Smooth muscle cell of the brain vasculature (primary cell): ENCODE results near the gene C2orf68.
"Not testable (repeated sequence)": the region's sequence is repeated elsewhere in the genome, so short reads cannot be mapped to it uniquely, and the experiment has no call there.

Source experiments
- DNase-seq: peaks from one replicate; pipeline ENCODE4 v3.0.0-alpha.2; 2012; ENCODE audit warnings: low read depth, low spot score

The C2orf68 gene

DNA sequence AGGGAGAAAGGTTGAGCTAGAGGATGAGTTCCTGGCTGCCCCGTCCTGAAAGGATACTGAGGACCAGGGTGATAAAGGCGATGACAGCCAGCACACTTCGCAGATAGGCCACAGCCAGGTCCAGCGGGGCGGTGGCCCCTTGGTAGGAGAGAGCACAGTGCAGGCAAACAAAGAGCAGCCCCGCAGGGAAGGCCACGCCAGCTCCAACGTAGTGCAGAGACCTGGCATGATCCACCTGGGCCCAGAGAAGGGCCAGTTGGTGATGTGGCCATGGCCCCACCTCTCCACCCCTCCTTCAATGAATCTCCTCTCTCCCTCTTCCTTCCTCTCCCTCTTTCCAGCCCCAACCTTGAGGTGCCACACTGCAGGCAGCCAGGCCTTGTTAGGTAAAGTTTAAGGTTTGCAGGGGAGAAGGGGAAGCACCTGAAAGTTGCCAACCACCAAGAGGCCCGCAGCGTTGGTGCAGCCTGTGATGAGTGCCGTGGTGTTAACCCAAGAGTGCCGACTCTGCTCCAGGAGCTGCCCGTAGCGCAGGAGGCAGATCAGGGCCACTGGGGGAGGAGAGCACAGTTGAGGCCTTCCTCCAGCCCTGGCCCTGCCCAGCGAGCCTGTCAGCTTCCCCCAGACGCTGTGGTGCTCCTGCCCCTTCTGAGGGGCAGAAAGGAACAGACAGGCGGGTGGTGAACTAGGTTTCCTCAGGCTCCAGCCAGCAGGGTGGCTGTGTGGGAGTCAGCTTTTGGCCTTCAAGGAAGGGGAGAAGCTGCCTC is 12.2 kb downstream of the C2orf68 start:
- no peak for DNase-seq

DNA sequence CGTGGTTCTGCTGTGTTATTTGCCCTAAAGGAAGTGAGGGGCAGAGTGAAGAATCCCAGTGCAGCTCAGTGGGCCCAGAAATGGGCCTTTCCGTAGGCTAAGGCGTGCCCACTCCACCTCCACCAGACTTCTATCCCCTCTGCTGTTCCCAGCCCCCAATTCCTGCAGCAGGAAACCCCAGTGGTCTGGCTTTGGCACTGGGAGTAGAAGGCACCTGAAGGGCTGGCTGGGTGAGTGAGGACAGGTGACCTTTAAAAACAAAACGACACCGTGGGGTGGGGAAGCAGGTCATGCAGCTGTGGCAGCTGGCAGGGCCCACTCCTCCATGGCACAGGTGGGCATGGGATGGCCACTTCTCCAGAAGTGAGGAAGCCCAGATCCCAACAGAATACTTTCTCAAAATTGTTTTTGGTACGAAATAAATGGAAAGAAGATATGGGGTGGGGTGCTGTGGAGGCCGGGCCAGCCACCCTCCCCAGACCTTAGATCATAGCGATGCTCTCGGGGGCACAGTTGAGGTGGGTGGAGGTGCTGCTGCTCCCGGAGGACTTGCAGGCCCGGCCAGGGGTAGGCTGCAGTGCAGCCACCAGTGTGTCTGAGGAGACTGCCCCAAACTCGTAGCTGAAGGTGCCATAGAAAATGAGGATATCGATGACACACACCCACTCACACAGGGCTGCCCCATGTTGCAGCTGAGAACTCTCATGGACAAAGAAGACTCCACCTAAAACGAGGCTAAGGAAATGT is 13.1 kb downstream of the C2orf68 start:
- DNase-seq: no peak

DNA sequence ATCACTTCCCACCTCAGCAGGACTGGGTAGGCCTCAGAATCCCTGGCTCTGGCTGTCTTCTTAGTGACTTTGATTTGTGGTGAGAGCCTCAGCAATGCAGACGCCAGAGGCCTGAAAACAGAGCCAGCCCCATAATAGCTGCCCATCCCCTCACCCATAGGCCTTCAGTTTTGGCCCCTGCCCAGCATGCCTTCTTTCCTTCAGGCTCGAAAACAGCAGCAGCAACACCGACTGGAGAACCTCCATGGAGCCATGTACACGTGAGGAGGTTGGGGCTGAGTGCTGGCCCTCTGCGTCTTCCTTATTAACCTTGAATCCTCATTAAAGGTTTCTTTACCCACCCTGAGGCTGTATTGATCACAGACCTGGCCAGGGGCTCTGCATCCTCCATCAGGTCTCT is 14.6 kb downstream of the C2orf68 start:
- no peak for DNase-seq

DNA sequence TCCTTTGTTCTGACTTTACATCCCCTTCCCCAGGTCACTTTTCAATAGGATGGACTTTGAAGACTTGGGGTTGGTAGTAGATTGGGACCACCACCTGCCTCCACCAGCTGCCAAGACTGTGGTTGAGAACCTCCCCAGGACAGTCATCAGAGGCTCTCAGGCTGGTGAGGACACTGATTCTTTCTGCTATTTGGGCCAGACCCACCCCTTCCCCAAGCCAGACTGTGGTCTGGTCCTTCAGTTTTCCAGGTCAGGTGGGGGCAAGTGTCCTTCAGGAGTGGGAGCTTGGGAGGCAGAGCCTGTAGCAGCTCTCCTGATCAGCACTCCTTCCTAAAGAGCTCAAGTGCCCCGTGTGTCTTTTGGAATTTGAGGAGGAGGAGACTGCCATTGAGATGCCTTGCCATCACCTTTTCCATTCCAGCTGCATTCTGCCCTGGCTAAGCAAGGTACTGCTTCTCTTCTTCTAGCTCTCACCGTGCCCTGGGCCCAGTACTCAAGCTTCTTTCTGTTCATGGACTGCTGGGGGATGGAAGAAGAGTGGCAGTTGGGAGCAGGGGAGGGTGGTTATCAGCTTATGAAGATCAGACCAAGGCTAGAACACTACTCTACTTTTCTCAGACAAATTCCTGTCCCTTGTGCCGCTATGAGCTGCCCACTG is 15.3 kb downstream of the C2orf68 start:
- DNase-seq: no peak

DNA sequence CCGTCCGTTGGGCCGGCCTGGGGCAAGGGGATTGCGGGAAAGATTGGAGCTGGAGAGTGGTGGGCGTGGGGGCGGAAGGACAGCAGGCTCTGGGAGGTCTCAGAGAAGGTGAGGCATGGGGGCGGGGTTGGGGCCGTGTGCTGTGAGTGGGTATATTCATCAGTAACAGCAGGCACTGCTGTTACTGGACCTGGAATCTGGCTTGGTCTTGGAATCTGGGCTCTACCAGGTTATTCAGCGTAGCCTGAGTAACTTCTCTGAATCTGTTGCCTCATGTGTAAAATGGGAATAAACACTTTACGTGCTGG is 15.9 kb downstream of the C2orf68 start:
- DNase-seq: no peak

DNA sequence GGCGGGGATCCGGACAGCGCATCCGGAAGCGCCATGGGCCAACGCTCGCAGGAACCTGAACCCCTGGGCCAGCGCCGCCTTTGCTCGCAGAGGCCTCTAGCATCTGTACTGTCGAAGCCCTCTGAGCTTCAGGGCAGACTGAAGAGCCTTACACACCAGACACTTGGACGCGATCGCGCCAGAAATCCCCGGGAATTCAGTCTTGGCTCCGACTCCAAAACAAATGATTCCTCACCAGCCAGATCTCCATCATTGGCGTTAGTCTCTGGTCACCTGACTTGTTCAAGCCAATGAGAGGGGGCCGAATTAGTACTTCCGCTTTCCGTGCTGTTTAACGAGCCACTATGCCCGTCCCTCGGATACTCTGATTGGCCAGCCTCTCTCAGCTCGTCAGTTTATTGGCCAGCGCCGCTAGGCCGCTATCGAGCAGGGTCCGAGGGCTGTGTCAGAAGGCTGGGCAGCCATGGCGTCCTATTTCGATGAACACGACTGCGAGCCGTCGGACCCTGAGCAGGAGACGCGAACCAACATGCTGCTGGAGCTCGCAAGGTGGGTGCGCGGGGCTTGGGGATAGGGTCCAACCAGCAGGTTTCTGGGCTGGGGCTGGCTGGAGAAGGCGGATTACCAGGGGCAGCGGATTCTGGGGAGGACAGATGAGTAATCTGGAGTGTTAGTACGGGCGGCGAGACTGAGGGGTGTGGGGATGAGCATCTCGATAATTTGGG is 16.4 kb downstream of the C2orf68 start, which contains the start of gene RNF181:
Gene RNF181 (plus strand): TSS at position 445 of the 725 bp plus-strand sequence. CDS start 19 bp downstream, at position 464.
- DNase-seq: peak; percentile 92

DNA sequence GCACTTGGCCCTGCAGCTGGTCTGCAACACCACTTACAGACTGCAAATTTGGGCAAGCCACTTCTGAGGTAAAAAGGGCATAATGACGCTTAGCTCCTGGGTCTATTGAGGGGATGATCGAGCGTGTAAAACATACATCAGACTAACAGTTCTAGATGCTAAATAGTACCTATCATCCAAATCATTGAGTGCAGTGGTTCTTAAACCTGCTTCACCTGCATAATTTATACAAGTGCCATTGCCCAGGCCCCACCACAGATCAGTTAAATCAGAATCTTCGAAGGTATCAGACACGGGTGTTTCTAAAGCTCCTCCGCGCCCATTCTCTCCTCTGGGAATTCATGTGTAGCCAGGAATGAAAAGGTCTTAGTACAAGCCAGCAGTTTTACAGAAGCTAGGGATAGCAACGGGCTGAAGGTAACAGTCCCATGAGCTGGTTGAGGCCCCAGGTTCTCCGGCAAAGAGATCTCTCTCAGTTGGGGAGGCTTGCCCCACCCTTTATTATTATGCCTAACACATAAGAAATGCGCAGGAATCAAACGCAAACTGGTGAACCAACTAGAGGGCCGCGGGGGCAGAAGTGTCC is 17.1 kb downstream of the C2orf68 start:
- DNase-seq: no peak

DNA sequence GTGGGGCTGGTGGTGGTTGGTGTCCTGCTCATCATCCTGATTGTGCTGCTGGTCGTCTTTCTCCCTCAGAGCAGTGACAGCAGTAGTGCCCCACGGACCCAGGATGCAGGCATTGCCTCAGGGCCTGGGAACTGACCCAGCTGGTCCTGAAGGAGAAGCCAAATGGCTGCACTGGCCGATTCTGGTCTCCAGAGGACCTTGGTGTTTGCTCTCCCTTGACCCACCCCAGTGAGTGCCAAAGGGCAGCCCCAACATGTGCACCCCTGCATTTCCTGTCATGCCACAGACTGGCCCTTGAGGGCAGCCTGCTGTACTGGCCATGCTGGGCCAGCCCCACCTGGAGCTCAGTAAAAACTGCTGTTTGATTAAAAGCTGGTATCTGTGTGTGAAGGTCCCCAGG is 18.8 kb downstream of the C2orf68 start:
- DNase-seq: no peak

DNA sequence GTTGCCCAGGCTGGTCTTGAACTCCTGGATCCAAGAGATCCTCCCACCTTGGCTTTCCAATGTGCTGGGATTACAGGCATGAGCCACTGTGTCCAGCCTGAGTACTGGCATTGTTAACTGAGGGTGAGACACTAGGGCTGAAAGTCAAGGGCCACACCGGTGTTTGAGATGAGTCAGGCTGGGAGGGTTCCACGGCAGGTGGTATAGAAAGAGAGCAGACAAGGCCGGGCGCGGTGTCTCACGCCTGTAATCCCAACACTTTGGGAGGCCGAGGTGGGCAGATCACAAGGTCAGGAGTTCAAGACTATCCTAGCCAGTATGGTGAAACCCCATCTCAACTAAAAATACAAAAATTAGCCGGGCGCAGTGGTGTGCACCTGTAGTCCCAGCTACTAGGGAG is 19.6 kb downstream of the C2orf68 start:
- DNase-seq: not testable (repeated sequence)

DNA sequence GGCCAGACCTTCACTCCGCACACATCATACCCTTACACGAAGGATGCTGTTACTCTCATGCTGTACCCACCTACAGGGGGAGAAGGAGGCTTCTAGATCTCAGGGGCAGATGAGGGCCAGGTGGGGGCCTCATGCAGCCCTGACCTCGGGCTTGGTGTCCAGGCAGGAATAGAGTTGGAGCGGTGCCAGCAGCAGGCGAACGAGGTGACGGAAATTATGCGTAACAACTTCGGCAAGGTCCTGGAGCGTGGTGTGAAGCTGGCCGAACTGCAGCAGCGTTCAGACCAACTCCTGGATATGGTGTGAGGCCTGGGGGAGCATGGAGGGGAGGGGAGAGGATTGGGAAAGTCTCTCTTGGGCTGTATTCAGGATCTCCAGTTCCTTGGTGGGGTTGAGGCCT is 20.3 kb downstream of the C2orf68 start:
- DNase-seq: no peak

DNA sequence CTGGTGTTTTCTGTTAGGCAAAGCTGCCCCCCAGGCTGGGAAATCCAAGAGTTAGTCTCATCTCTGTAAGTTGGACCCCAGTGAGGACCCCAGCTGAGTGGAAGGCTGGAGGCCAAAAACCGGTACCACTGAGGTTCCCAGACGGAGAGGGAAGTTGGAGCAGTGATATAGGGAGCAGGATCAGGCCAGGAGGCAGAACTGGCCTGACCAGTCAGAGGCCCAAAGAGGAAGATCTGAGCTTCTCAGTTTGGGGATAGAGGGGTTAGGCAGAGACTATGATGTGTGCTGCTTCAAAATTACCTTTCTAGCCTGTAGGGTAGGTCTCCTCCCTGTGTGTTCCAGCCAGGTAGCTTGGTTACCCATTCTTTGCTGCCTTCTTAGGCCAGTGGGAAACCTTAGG is 20.9 kb downstream of the C2orf68 start:
- no peak for DNase-seq

DNA sequence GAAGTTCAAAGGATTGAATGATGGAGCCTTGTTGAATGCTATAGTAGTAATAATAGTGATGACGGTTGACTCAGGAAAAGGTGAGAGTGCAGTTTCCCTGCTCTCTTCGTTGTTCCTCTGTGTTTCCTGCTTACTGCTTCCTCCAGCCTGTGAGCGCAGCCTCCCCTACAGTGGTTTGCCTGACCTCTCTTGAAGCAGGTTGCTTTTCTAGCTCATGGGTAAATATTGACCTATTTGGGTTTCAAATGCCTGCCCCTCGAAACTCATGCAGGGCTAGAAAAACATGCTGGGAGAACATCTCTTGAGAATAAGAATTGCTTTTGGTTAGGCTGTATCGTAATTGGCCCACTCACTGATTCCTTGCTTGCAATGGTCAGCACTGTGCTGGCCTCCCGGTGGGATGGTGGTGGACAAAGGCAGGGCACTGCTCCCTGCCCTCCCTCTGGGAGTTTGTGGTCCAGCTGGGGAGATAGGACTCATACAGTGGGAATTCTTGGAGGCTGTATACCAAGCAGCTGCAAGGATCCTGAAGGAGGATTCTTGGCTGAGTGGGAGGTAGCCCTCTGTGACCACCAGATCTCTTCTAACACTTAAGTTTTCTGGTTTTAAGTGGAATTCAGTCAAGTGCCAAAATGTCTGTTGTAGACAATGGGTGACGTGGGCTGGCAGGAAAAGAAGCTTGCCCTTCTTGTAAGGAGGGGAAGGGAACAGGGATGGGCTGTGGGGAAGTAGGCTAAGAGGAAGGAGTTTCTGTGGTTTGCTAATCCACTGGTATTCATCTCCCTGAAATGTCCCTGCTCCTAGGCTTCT is 21.7 kb downstream of the C2orf68 start:
- peak; percentile 100 for DNase-seq

DNA sequence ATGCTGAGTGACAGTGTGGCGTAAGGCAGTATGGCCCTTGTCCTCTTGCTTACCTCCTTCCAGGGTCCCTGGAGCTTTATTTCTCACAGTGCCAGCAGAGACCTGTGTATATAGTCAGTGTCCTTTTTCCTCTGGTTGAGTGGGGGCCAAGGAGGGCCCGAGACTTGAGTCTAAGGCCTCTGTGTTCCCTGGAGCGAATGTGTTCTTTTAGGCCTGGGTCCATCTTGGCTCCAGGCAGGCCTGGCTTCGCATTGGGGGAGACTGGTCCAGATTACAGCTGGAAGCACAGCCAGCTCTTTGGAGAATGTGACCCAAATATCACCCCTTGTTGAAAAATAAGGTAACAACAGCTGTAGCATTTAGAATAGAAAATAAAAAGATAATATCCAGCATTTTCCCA is 22.7 kb downstream of the C2orf68 start:
- DNase-seq: no peak

DNA sequence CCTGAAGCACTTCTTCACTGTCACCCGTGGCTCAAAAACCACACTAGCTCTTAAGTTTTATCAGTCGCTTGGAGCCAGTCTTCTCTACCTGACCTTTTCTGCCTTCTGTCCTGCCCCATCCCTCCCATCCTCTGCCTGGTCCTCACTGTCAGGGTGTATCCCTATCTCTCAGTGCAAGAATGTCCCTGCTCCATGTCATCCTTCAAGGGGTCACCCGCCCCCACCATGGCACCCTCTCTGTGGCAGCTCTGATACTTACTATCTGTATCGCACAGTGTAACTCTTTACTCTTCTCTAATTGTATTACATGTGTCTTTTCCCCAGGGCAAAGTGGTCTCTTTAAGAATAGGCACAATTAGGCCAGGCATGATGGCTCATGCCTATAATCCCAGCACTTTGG is 23.2 kb downstream of the C2orf68 start:
- DNase-seq: no peak

DNA sequence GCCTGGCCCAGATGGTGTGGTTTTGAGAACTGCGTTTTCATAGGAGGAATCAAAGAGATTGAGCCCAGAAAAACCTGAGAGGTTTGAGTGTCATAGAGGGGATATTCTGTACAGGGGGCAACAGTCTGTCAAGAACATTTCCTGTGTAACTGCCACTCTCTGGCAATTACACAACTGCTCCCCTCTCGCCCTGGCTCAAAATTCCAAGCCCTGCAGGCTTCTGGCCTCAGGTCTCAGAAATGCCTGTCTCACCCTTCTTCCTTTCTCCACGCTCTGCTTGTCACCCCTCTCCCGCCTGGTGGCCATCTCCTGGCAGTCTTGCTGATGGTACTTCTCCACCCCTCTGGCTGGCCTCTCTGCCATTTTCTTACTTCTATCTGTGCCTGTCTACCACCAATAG is 23.6 kb downstream of the C2orf68 start:
- DNase-seq: no peak

DNA sequence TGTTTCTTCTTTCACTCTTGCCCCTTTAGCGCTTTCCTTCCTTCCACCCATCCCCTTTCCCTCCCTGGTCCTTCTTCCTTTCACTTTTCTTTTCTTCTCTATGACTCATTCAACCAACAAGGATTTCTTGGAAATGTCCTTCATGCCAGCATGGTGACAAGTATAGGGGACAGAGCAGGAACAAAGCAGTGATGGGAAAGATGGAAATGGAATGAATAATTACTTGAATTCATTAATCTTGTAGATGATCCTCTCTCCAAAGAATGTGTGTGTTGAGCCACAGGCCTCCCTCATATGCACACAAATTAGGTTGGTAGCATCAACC is 26.1 kb downstream of the C2orf68 start:
- no peak for DNase-seq

DNA sequence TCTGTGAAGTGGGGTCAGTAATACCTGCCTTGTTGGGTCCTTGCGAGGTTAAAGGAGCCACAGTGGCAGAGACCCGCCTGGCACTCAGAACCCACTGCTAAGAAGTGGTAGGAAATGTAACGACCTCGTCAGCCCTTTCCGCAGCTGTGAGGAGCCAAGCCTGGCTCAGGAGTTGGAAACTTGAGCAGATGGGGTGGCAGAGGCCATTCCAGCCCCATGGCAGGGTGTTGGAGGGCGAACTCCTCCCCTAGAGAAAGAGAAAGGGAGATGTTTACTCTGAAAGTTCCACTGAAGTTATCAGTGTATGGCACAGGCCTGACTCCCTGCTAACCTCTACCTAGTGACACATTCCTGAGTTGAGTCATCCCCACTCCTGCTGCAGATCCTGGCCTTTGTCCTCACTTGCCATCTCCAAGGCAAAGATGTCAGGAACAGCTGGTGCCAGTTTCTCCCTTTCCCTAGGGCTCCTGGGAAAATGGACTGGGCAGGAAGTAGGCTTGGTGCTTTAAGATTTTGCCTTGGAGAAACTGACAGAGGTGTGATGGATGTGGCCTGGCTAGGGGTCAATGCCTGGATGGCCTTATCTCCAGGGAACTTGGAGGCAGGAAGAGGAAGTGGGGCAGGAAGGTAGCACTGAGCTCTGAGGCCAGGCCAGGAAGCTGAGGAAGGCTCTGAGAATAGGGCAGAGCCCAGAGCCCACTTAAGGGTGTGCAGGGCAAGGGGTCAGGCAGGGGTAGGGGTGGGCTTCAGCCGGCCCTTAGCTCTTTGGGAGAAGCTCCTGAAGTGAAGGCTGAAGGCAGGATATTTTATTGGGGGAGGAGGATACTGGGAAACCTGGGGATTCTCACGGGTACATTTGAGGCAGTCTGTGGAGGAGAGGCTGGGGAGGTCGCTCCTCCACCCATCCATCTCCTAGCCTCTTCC is 26.7 kb downstream of the C2orf68 start:
- DNase-seq: no peak

DNA sequence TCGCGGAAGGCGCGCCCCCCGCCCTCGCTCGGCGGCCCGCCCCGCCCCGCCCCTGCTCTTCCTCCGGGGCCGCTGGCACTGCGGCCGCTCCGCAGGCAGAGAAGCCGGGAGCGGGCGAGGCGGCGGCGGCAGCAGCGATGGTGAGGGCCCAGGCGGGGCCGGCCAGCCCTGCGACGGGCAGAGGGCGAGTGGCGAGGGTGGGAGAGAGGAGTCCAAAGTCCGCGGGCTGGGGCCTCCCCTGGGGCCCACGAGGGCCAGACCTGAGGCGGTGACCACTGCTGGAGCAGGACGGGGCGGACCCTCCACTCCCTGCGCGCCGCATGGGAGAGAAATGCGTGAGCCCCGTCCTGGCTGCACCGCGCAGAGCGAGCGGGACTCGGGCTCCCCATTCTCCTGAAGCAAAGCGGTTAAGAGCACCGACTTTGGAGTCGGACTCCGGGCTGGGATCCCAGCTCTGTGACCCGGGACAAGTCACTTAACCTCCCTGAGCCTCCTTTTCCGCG is 27.5 kb downstream of the C2orf68 start, which contains the start of gene VAMP5:
Gene VAMP5 (plus strand): TSS at position 78 of the 503 bp plus-strand sequence. CDS start 60 bp downstream, at position 138.
- no peak for DNase-seq

DNA sequence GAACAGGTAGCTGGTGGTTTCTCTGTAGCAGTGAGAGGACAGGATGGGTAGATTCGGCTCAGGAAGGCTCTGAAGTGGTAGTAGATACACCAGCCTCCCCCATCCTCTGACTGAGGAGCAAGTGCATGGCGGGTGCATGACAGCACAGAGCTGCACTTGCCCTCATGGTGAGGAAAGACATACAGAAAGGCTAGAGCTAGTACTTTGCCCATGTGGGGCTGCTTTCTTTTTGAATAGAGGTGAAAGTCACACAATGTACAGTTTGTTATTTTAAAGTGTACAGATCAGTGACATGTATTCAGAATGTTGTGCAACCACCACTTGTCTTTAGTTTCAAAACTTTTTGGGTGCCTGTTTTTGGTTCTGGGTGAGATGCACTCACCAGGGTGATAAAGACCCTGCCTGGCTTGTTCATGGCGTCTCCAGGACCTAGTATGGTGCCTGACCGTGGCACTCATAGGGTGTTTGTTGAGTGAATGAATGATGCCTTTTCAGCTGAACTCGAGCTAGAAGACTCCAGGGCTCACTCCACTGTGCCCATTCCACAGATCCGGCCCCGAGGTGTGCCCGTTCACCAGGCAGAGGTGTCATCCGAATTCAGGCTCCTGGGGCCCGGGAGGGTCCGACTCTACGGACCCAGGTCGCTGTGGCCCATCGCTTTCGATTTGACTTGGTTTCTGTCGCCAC is 28.1 kb downstream of the C2orf68 start:
- no peak for DNase-seq
